ENCODE data around the gene UBE3A.

Gene UBE3A

DNA sequence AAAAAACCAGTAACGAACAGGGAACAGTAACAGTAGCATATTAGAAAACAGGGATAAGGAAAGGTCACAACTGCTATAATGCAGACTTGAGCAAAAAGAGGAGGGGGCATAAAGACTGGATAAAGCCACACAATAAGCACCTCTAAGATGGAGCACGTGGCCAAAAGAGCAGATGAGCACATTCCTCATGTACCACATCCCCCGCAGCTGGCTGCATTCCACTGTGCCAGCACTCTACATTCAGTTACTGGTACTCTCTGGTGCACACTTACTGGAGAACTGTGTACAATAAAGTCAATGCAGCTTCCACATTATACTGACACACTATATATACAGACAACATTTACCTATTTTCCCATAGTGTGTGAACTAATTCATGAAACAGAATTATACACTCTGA lies 64.7 kb downstream of the UBE3A start:
- no peak overlapping the region for H3K9ac ChIP-seq (ENCODE audit: low read length)
- no peaks in the 10 kb centered on the region for H3K9me3 ChIP-seq (ENCODE audit: insufficient read depth, low read length)
- no peak overlapping the region for H3K4me3 ChIP-seq (ENCODE audit: insufficient read depth, low read length, poor library complexity, severe bottlenecking)
- TF ChIP-seq, protein P1, sequence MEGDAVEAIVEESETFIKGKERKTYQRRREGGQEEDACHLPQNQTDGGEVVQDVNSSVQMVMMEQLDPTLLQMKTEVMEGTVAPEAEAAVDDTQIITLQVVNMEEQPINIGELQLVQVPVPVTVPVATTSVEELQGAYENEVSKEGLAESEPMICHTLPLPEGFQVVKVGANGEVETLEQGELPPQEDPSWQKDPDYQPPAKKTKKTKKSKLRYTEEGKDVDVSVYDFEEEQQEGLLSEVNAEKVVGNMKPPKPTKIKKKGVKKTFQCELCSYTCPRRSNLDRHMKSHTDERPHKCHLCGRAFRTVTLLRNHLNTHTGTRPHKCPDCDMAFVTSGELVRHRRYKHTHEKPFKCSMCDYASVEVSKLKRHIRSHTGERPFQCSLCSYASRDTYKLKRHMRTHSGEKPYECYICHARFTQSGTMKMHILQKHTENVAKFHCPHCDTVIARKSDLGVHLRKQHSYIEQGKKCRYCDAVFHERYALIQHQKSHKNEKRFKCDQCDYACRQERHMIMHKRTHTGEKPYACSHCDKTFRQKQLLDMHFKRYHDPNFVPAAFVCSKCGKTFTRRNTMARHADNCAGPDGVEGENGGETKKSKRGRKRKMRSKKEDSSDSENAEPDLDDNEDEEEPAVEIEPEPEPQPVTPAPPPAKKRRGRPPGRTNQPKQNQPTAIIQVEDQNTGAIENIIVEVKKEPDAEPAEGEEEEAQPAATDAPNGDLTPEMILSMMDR (IDR thresholded peaks at IDR 0.05; ENCODE audit: insufficient read depth, low read length, poor library complexity, severe bottlenecking) = no peak
- no peak for TF ChIP-seq EZH2phosphoT487 (conservative IDR thresholded peaks at IDR 0.05; ENCODE audit: low read length)
- H4K20me1 ChIP-seq (ENCODE audit: low read depth, low read length) = no peaks in the 10 kb centered on the region
- H3K4me2 ChIP-seq (ENCODE audit: low read depth, low read length, poor library complexity, severe bottlenecking) = no peak overlapping the region
- H3K9me2 ChIP-seq (replicated peaks; ENCODE audit: insufficient read depth, low read length) = no peaks in the 10 kb centered on the region
- no peak overlapping the region for H3K27ac ChIP-seq (ENCODE audit: low read depth, low read length)
- H3K36me3 ChIP-seq (ENCODE audit: low read length) = peaks cover 62% of the 10 kb centered on the region
- no peak overlapping the region for H2AFZ ChIP-seq (ENCODE audit: low read depth, low read length, severe bottlenecking)
- H3K79me2 ChIP-seq (ENCODE audit: insufficient read depth, low read length) = peaks cover 59% of the 10 kb centered on the region
- no peaks in the 10 kb centered on the region for H3F3A ChIP-seq (ENCODE audit: insufficient read depth)
- no peaks in the 10 kb centered on the region for H3K27me3 ChIP-seq (ENCODE audit: low read length)

DNA sequence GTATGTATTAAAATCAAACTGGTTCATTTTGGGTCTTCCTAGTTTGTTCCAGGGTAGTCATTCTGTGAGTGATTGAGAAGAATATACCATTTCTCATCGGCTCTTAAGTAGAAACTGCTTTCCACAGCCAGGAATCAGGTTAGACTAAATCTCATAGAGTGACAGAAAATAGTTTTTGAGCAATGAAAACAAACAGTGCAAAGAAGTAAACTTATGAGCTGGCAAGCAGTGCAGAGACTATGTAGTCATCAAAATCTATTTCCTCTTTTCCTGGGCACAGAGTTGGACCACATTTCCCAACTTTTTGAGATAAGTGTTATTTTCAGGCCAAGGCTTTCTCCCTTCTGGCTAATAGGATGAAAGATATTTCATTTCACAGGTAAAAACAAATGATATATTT lies 66.5 kb downstream of the UBE3A start:
- Histone ChIP-seq H3K27me3 (ENCODE audit: low read length) (no peaks in the 10 kb centered on the region), H4K20me1 (ENCODE audit: low read depth, low read length) (no peaks in the 10 kb centered on the region), H3K9ac (ENCODE audit: low read length) (no peak overlapping the region), H3K79me2 (ENCODE audit: insufficient read depth, low read length) (peaks cover 52% of the 10 kb centered on the region), H3K4me2 (ENCODE audit: low read depth, low read length, poor library complexity, severe bottlenecking) (no peak overlapping the region), H3K9me3 (ENCODE audit: insufficient read depth, low read length) (no peaks in the 10 kb centered on the region), H3K9me2 (replicated peaks; ENCODE audit: insufficient read depth, low read length) (no peaks in the 10 kb centered on the region), H2AFZ (ENCODE audit: low read depth, low read length, severe bottlenecking) (no peak overlapping the region), H3K4me3 (ENCODE audit: insufficient read depth, low read length, poor library complexity, severe bottlenecking) (no peak overlapping the region), H3K36me3 (ENCODE audit: low read length) (peaks cover 69% of the 10 kb centered on the region), H3K27ac (ENCODE audit: low read depth, low read length) (no peak overlapping the region), H3F3A (ENCODE audit: insufficient read depth) (peaks cover 7% of the 10 kb centered on the region; the same call in 1 of the 2 replicates)
- TF ChIP-seq, protein P1 (IDR thresholded peaks at IDR 0.05; ENCODE audit: insufficient read depth, low read length, poor library complexity, severe bottlenecking) = no peak
- no peak for TF ChIP-seq EZH2phosphoT487 (conservative IDR thresholded peaks at IDR 0.05; ENCODE audit: low read length)

DNA sequence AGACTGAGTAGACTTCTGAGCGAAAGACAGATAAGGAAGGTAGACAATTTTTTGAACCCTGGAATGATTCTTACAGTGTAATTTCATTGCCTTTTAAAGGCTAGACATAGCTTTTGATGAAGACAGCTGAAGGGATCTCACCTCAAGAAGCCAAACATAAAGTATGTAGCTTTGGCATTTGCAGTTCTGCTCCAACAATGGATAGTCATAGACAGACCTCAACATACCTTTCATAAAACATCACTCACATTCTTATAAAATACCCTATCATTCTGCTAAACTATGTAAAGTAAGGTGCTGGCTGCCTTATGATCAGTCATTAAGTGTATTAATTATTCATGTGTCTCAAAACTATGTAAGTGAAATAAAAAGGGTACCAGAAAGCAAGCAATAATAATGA lies 70.0 kb downstream of the UBE3A start:
- Histone ChIP-seq H3K4me3 (ENCODE audit: insufficient read depth, low read length, poor library complexity, severe bottlenecking) (no peak overlapping the region), H3K79me2 (ENCODE audit: insufficient read depth, low read length) (peaks cover 62% of the 10 kb centered on the region), H3K27ac (ENCODE audit: low read depth, low read length) (no peak overlapping the region), H4K20me1 (ENCODE audit: low read depth, low read length) (no peaks in the 10 kb centered on the region), H3K9me3 (ENCODE audit: insufficient read depth, low read length) (no peaks in the 10 kb centered on the region), H2AFZ (ENCODE audit: low read depth, low read length, severe bottlenecking) (no peak overlapping the region), H3K9ac (ENCODE audit: low read length) (no peak overlapping the region), H3F3A (ENCODE audit: insufficient read depth) (peaks cover 12% of the 10 kb centered on the region; the same call in 1 of the 2 replicates), H3K36me3 (ENCODE audit: low read length) (peaks cover 60% of the 10 kb centered on the region), H3K4me2 (ENCODE audit: low read depth, low read length, poor library complexity, severe bottlenecking) (no peak overlapping the region), H3K27me3 (ENCODE audit: low read length) (no peaks in the 10 kb centered on the region), H3K9me2 (replicated peaks; ENCODE audit: insufficient read depth, low read length) (no peaks in the 10 kb centered on the region)
- TF ChIP-seq EZH2phosphoT487 (conservative IDR thresholded peaks at IDR 0.05; ENCODE audit: low read length) = no peak
- TF ChIP-seq, protein P1 (IDR thresholded peaks at IDR 0.05; ENCODE audit: insufficient read depth, low read length, poor library complexity, severe bottlenecking) = no peak
